ENCODE data around the gene UBFD1. TPM values are rescaled to one million over a fixed set of nuclear protein-coding genes. Genes with fewer than 3 reads are reported as not detected.

The UBFD1 gene
- total and polyA plus RNA-seq, 2 of the 8 experiments (the other 6 are each of a cell fraction or from before 2014, with no cell fraction given) = 66.3 to 106 TPM

- TF ChIP-seq CHD7 (IDR thresholded peaks at IDR 0.05; ENCODE audit: insufficient replicate concordance, low read length) = no peak
- no peak for TF ChIP-seq KDM4A (IDR thresholded peaks at IDR 0.05; ENCODE audit: low read depth, low read length, severe bottlenecking)
- TF ChIP-seq BACH1 (IDR thresholded peaks at IDR 0.05; ENCODE audit: low read length) = no peak
- TF ChIP-seq TAF7 (optimal IDR thresholded peaks at IDR 0.05; ENCODE audit: borderline replicate concordance, low read depth, low read length) = no peak
- TF ChIP-seq RNF2 (IDR thresholded peaks at IDR 0.05; ENCODE audit: borderline replicate concordance, low read depth, low read length, missing control alignments, poor library complexity, severe bottlenecking) = no peak
- no peak for TF ChIP-seq TAF1 (IDR thresholded peaks at IDR 0.05; ENCODE audit: low read depth, low read length)
- no peak for TF ChIP-seq SAP30 (IDR thresholded peaks at IDR 0.05; ENCODE audit: insufficient read depth, insufficient replicate concordance, low read length)
- TF ChIP-seq NRF1 (IDR thresholded peaks at IDR 0.05; ENCODE audit: low read depth, low read length) = no peak
- TF ChIP-seq ZNF274 (IDR thresholded peaks at IDR 0.05; ENCODE audit: borderline replicate concordance, extremely low read depth, low read length) = no peak
- no peak for TF ChIP-seq JUND (IDR thresholded peaks at IDR 0.05; ENCODE audit: low read length)
- TF ChIP-seq RFX5 (IDR thresholded peaks at IDR 0.05; ENCODE audit: borderline replicate concordance, low read depth, low read length) = no peak
Measured at GRCh38 chr16:23549938-23550337, 7.6 kb upstream of the UBFD1 start (continued).

Measured in H1 (cell line).